ENCODE results near the gene AIF1.

AIF1 gene

DNA sequence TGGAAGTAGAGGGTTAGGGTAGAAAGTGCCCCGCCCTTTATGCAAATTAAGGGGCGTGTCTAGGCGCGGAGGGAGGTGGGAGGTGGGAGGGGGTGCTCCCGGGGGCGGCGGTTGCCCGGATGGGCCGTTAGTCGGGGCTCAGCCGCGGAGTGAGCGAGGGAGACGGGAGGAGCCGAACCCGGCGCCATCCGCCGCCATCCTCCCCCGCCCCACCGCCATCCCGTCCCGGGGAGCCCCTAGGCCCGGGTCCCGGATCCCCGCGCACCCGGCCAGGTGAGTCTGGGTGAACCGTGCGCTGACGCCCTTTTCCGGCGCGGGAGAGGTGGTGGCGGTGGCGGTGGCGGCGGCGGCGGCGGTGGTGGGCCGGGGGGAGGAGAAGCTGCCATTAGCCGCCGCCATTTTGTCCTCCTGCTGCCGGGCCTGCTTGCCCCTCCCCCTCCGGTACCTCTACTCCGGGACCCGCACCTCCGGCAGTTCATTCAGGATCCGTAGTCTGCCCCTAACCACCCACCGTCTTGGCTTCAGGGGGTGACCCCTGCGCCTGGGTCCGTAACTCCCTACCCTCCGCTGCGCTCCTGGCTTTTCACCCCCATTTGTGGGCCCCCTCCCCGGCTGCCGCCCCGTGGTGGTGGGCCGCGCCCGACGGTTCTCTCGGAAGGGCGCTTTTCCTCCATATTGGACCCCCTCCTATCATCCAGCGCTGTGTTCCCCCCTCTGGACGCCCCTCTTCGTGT lies 5.7 kb downstream of the AIF1 start, which contains the start of gene PRRC2A:
PRRC2A (plus strand) TSS at position 130 of the 734 bp plus-strand sequence. CDS start 2,075 bp downstream, outside the sequence.
- ATAC-seq: peak; percentile 57 to 63

DNA sequence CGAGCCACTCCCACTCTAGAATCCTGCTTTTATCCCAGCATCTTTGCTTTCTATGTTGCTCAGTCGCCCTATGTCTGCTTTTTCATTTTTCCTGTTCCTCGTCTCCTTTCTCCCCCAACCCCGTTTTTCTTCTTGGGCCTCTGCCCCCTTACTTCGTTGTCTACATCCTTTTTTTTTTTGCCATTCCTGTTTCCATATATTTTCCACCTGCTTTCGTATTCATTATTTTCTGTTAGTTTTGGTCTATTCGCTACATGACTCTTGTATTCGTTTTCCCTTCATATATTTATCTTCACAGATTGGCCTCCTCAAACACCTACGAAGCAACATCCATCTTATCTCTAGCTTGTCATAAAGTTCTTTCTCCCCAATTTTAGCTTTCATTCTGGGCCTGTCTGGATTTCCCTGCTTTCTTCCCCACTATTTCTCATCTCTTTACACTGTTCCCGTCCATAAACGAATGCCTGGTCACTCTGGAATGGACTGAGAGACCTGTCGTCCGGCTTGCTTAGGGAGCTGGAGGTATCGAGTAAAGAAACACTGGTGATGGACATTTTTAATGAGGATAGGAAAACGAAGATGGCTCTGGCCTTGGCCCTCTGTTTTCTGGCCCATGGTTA lies 6.4 kb downstream of the AIF1 start:
- ATAC-seq: no peak

DNA sequence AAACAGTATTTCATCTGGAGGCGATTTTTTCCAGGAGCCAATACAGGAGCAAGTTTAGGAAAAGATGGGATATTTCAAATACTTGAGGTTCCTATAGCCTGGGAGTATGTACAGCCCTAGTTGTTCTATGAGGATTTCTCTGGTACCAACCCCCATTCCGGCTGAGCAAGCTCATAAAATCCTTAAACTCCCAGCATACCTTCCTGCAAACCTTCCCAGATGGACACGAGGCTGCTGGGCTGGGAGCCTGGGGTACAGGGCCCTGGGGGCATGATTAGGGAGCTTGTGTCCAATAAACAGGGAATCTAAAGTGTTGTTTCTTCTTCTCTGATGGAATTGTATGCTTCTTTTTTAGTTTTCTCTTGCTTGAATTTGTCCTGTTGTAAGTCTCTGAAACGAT lies 7.0 kb downstream of the AIF1 start:
- ATAC-seq: no peak

DNA sequence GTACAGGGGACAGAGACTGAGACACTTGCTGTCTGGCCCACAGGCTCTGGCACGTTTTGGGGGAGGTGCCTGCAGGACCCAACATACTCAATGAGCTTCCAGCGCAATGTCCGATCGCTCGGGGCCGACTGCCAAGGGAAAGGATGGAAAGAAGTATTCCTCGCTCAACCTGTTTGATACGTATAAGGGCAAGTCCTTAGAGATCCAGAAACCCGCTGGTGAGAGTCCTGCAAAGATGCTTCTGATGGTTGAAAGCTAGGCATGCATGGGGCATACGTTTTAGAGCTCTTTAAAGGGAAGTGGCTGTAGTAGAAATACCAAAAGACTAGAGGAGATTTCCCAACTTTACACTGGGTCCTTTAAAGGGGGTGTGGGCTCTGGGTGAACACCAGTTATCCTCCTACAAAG lies 7.7 kb downstream of the AIF1 start:
- ATAC-seq: no peak

DNA sequence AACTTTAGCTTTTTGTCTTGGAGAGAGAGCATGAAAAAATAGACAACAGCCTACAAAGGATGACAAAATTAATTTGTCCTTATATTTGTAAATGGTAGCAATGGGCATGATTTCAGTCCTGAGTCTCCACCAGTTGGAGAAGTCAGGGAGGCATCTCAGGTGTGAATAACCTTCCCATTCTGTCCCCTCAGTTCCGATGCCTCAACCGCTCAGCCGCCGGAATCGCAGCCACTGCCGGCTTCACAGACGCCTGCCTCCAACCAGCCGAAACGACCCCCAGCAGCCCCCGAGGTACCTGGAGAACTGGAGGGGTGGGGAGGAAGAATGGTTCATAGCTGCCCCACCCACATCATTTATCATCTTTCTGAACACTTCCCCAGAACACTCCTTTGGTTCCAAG lies 9.0 kb downstream of the AIF1 start:
- no peak for ATAC-seq

DNA sequence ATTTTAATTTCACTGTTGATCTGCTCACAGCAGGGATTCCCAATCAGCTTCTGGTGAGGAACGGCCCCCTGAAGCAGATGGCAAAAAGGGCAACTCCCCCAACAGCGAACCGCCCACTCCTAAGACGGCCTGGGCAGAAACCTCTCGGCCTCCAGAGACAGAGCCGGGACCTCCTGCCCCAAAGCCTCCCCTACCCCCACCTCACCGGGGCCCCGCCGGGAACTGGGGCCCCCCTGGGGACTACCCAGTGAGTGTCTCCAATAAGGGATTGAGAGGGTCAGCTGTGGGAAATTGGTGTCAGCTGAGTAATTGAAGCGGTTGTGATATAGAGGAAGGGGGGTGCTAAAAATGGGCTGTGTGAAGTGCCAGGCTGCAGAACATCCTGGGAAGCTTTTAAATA lies 11.9 kb downstream of the AIF1 start:
- ATAC-seq: no peak

DNA sequence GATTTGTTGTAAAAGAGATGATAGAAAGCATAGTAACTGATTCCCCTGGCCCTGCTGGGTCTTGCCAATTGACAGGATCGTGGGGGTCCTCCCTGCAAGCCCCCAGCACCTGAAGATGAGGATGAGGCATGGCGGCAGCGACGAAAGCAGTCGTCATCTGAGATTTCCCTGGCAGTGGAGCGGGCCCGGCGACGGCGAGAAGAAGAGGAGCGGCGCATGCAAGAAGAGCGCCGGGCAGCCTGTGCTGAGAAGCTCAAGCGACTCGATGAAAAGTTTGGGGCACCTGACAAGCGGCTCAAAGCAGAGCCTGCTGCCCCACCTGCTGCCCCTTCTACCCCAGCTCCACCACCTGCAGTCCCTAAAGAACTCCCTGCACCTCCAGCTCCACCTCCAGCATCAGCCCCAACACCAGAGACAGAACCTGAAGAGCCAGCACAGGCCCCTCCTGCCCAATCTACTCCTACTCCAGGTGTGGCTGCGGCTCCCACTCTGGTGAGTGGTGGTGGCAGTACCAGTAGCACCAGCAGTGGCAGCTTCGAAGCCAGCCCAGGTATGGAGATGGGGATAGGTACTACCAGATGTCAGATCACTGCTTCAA lies 12.8 kb downstream of the AIF1 start:
- ATAC-seq: no peak

DNA sequence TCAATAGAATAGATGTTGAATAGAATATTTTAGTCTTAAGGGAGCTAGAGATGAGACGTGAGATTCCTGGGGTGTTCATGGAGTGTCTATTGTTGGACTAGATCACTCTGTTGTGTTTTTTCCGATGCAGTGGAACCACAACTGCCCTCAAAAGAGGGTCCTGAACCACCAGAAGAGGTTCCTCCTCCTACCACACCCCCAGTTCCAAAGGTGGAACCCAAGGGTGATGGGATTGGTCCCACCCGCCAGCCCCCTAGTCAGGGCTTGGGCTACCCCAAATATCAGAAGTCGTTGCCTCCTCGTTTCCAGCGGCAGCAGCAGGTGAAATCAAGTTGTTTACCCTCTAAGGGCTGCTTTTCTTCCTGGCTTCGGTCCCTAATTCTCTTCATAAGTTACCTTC lies 14.0 kb downstream of the AIF1 start:
- ATAC-seq: no peak

DNA sequence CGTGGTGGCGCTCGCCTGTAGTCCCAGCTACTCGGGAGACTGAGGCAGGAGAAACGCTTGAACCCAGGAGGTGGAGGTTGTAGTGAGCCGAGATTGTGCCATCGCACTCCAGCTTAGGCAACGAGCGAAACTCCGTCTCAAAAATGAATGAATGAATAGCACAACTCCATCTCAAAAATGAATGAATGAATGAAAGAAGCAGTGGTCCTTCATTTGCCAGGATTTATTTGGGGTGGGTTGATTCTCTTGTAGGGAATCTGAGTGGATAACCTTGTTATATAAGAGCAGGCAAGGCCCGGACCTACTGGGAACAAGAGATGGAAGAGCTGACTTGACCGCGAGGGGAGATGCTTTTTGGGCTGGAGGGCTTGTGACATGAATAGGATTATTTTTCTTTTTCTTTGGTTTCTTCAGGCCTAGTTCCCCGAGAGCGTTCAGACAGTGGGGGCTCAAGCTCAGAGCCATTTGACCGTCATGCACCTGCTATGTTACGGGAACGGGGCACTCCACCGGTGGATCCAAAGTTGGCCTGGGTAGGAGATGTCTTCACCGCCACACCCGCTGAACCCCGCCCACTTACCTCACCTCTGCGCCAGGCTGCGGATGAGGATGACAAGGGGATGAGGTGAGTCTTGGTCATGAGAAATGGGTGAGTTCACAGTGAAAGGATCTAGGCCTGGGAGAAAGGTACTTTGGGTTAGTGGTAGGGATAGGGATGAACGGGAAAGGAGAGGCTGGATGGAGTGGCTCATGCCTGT lies 15.3 kb downstream of the AIF1 start:
- ATAC-seq: no peak

DNA sequence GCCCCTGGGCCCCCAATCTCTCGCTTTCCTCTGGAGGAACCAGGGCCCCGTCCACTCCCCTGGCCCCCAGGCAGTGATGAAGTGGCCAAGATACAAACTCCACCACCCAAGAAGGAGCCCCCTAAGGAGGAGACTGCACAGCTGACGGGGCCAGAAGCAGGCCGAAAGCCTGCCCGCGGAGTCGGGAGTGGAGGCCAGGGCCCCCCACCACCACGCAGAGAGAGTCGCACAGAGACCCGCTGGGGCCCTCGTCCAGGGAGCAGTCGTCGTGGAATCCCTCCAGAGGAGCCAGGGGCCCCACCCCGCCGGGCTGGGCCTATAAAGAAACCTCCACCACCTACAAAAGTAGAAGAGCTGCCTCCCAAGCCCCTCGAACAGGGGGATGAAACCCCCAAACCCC lies 16.2 kb downstream of the AIF1 start:
- no peak for ATAC-seq

DNA sequence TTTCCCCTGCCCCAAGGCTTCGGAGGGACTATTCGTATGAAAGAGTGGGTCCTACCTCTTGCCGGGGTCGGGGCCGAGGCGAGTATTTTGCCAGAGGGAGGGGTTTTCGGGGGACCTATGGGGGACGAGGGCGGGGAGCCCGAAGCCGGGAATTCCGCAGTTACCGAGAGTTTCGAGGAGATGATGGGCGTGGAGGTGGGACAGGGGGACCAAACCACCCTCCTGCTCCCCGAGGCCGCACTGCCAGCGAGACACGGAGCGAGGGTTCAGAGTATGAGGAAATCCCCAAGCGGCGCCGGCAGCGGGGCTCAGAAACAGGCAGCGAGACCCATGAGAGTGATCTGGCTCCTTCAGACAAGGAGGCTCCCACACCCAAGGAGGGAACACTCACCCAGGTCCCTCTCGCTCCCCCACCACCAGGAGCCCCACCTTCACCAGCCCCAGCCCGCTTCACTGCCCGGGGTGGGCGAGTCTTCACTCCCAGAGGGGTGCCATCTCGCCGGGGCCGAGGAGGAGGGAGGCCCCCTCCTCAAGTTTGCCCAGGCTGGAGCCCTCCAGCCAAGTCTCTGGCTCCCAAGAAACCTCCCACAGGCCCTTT lies 16.7 kb downstream of the AIF1 start:
- no peak for ATAC-seq

DNA sequence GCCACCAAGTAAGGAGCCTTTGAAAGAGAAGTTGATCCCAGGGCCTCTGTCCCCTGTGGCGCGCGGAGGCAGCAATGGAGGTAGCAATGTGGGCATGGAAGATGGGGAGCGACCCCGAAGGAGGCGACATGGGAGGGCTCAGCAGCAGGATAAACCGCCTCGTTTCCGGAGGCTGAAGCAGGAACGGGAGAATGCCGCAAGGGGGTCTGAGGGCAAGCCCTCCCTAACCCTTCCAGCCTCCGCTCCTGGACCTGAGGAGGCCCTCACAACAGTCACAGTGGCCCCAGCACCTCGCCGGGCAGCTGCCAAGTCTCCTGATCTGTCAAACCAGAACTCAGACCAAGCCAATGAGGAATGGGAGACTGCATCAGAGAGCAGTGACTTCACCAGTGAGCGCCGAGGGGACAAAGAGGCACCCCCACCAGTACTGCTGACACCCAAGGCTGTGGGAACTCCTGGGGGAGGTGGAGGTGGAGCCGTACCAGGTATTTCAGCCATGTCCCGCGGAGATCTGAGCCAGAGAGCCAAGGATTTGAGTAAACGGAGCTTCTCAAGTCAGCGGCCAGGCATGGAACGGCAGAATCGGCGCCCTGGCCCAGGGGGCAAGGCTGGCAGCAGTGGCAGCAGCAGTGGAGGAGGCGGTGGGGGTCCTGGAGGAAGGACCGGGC lies 17.4 kb downstream of the AIF1 start:
- no peak for ATAC-seq

DNA sequence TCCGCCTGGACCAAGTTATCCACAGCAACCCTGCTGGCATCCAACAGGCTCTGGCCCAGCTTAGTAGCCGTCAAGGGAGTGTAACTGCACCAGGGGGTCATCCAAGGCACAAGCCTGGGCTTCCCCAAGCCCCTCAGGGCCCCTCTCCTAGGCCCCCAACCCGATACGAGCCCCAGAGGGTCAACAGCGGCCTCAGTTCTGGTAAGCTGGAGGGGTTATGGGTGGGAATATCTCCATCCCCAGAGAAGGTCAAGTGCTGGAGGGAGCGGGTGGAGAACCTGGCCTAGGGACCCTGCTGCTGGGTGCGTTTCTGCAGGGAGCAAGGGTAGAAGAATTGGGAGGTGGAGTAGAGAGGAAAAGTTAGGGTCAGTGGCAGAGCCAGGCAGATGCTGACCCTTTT lies 18.4 kb downstream of the AIF1 start:
- no peak for ATAC-seq

DNA sequence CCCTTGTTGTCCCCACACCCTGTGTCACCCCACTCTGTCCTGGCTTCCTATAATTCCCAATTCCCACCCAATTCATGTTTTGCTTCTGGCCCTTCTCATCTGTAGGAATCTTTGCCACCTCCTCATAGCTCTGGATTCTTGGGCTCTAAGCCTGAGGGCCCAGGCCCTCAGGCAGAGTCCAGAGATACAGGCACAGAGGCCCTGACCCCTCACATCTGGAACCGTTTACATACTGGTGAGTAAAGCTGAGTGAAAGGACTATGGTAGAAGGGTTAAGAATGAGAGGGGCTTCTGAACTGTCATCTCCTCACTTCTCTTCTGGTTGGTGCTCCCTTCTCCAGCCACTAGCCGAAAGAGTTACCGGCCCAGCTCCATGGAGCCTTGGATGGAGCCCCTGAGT lies 19.1 kb downstream of the AIF1 start:
- ATAC-seq: no peak

DNA sequence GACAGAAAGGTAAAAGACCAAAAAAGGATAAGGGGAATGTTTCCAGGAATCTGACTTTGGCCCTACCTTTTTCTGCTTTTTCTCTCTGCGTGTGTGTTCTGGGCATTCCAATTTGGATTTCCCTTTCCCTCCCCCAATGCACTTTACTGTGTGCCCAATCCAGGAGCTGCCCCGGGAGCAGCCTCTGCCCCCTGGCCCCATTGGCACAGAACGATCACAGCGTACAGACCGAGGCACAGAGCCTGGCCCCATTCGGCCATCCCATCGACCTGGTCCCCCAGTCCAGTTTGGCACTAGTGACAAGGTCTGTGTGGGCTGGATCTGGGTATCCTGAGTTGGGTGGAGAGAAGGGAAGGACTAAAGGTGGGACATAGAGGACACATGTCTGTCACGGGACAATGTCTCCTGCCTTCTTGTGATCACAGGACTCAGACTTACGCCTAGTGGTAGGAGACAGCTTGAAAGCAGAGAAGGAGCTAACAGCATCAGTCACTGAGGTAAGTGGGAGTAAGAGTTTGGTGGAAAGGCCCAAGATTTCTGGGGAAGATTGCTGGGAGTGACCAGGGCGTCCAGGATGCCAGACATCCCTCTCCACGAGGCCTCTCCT lies 20.0 kb downstream of the AIF1 start:
- no peak for ATAC-seq

DNA sequence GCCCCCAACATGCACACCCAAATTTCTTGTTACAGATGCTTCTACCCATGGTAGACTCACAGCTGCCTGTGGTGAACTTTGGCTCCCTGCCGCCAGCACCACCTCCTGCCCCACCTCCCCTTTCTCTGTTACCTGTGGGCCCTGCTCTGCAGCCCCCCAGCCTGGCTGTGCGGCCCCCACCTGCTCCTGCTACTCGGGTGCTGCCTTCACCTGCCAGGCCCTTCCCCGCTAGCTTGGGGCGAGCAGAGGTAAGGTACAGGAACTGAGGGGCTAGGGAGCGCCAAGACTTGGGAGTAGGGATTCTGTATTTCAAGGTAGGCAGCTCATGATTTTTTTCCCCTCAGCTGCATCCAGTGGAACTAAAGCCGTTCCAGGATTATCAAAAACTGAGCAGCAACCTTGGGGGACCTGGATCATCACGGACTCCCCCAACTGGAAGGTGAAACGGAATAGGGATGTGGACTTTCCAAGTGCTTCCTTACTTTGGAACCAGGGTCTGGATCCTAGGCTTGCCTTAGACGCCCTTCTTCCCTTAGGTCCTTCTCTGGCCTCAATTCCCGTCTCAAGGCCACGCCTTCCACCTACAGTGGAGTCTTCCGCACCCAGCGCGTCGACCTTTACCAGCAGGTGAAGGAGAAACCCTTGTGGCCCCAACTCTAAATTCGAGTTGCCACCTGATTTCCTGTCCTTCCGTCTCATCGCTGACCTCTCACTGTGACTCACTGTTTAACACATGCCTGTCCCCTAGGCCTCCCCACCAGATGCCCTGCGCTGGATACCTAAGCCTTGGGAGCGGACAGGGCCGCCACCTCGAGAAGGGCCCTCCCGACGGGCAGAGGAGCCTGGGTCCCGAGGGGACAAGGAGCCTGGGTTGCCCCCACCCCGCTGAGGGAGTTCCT lies 21.9 kb downstream of the AIF1 start:
- no peak for ATAC-seq

DNA sequence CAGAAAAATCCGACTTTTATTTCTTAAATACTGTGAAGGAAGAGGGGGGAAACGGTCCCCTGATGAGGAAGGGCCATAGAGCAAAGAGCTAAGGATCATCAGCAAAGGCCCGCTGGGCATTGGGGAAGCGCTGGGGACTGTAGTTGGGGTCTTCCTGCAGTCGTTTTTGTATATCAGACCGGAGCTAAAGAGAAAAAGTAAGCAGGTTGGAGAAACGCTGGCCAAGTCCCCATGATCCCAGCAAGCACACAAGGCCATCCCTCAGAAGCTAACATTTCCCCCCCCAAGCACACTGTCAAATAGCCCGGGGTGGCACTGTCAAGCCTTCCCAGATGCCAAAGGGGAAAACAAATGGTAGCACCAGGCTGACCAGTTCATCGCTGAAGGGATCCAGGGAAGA lies 24.0 kb downstream of the AIF1 start:
- ATAC-seq: no peak

DNA sequence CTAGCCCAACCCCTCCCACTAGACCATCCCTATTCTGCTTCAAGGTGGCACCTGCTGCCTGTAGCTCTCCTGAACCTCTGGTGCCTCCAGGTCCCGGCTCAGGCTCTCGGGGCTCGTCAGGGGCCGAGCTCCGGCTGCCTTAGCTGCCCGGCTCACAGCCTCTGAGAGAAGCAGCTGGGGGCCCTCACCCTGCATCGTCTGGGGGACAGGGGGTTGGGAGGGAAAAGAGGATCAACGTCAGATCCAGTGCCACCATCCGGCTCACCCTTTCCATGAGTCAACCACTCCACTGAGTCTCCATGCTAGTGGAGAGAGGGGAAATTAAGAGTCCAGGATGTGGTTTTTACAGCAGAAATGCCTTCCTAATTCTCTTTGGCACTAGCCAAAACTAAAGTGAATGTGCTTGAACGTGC lies 24.4 kb downstream of the AIF1 start:
- peak; percentile 45 to 63 for ATAC-seq

DNA sequence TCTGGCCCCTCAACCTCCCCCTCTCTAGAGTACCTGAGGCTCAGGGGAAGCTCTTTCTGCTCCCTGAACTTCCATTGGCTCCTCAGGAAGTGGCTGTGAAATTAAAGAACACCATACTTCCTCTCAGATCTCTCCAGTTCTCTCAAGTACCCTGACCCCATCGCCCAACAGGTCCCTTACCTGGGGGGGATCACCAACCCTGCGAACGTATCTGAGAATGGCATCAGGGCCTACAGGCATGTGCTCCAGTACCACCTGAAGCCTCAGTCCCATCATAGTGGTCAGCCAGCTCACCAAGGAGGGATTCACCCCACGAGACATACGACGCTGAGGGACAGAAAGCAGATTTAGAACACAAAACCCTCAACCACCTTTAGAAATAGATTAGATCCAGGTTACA lies 25.6 kb downstream of the AIF1 start:
- ATAC-seq: no peak

DNA sequence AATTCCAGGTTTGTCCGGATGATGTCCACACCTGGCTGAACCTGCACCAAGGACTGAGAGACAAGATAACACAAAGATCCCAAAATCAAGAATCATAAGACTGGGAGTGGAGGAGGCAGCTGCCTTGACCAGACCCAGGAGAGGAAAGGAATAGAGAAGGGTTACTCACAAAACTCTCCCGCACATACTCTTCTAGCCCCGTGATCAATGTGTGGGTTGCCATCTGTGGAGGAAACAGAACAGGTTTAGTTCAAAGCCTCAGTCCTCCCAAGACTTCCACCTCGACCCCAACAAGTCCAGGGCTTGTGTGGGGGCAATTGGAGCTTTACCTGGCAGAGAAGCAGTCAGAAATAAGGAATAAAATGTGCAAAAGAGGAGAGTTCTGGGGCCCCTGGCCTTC lies 26.3 kb downstream of the AIF1 start:
- ATAC-seq: no peak

All from activated CD4-positive, CD25-positive, alpha-beta regulatory T cell treated with anti-CD3 and anti-CD28 coated beads, Interleukin-2, amount 50 U/mL, for 24 hours (primary cell).